22Rv1 (cell line): ENCODE data around the gene SLC35F1.

Source experiments
- H3K27ac ChIP-seq: fragments of 450-650 bp; 2 replicates; pipeline ENCODE4 v1.5.1; 2017
- ZFX ChIP-seq: fragments of 450-650 bp; IDR thresholded peaks from 2 replicates; pipeline ENCODE4 v1.6.1; 2017; ENCODE audit warnings: antibody characterized with exemption, borderline replicate concordance
- TF ChIP-seq, protein P1 (sequence below): fragments of 450-650 bp; IDR thresholded peaks from 2 replicates; pipeline ENCODE4 v1.5.1; 2017; ENCODE audit warnings: mild to moderate bottlenecking

SLC35F1 gene

DNA sequence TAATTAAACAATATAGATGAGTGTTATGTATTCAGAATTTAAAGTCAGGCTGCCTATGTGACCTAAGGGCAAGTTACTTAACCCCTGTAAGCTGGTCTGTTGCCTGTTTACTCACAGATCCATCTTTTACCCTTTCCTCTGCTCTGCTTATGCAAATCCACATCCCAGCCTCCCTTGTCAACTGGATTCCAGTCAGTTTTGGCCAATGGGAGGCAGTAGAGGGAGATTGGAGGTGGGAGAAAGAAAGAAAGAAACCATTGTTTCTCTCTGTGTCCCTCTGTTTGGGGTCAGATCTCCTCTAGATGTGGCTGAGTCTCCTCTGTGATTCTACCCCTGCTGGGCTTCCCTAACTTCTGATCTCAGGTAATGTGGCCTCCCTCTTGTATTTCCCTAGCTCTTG lies 374.2 kb downstream of the SLC35F1 start:
- H3K27ac ChIP-seq: no peak overlapping the region
- TF ChIP-seq ZFX: no peak
- TF ChIP-seq, protein P1, sequence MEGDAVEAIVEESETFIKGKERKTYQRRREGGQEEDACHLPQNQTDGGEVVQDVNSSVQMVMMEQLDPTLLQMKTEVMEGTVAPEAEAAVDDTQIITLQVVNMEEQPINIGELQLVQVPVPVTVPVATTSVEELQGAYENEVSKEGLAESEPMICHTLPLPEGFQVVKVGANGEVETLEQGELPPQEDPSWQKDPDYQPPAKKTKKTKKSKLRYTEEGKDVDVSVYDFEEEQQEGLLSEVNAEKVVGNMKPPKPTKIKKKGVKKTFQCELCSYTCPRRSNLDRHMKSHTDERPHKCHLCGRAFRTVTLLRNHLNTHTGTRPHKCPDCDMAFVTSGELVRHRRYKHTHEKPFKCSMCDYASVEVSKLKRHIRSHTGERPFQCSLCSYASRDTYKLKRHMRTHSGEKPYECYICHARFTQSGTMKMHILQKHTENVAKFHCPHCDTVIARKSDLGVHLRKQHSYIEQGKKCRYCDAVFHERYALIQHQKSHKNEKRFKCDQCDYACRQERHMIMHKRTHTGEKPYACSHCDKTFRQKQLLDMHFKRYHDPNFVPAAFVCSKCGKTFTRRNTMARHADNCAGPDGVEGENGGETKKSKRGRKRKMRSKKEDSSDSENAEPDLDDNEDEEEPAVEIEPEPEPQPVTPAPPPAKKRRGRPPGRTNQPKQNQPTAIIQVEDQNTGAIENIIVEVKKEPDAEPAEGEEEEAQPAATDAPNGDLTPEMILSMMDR: peak; percentile 20; the same call in 1 of the 2 replicates

DNA sequence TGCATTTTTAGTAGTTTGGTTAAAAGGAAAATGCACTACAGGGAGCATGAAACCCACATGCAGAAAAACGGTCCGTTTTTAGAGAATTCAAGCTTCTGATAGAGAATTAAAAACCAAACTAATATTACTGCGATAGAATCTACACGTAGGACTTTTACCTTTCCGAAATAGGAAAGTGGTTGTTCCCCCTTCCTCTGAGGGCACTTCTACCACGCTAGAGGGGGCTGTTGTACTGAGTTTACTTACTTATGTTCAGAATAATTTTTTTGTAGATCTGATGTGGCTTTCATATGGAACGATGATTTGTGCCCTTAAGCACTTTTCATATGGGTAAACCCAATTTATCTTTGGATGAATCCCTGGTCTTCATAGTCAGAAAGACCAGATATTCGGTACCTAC lies 376.7 kb downstream of the SLC35F1 start:
- no peak for TF ChIP-seq ZFX
- TF ChIP-seq, protein P1: peak; percentile 74
- H3K27ac ChIP-seq: no peak overlapping the region

DNA sequence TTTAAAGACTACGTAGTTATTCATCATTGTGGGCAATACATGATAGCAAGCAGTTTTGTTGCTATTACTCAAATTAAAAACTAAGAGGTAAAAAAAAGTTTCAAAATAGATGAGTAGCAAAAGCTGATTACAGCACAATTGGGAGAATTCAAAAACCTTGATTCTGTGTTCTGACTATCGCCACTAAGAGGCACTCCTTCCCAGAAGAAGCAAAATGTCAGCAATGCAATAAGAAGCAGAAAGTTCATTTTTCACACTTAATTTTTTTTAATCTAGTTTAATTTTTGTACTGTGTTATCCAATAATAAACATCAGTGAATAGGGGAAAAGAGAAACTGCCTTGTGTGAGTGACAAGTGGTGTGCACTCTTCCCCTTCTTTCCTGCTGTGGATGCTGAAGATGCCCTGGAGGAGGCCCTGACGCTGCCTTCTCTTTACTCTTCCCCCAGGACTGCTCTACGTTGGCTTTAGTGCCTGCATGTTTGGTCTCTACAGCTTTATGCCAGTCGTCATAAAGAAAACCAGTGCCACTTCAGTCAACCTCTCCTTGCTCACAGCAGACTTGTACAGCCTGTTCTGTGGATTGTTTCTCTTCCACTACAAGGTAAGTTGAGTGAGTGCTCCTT lies 377.8 kb downstream of the SLC35F1 start:
- TF ChIP-seq, protein P1: peak; percentile 39
- TF ChIP-seq ZFX: no peak
- H3K27ac ChIP-seq: no peak overlapping the region

DNA sequence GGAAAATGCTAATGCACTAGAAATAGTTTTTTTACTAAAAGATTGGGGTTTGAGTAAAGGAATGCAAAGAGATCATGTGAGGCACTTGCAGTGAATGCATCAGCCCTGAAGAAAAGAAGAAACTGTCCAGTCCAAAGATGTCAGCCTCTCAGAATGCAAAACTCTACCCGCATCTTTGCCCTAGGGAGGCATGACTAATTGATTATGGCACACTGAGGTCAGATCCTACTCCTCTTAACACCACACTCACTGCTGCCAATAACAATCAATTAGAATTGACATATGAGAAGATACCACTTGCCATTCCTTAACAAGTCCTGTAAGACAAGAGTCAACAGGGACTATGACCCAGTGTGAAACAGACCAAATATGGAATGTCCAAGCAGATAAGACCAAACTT lies 378.7 kb downstream of the SLC35F1 start:
- no peak overlapping the region for H3K27ac ChIP-seq
- TF ChIP-seq, protein P1: no peak
- no peak for TF ChIP-seq ZFX

DNA sequence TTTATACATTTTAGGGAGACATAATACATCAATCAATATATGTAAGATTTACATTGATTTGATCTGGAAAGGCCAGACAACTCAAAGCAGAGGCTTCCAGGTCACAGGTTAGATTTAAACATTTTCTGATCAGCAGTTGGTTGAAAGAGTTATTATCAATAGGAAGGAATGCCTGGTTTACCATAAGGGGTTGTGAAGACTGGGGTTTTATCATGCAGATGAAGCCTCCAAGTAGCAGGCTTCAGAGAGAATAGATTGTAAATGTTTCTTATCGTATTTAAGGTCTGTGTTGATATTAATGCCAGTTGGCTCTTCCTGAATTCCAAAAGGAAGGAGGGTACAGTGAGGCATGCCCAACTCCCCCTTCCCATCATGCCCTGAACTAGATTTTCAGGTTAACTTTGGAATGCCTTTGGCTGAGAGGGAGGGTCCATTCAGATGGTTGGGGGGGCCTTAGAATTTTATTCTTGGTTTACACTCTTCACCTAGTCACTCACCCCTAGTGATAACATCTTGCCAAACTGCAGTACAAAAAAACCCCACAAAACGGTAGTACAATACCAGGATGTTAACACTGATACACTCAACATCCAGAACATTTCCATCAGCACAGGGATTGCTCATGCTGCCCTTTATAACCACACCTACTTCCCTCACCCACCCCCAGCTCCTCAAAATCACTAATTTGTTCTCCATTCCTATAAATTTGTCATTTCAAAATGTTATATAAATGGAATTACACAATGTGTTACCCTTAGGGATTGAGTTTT lies 381.5 kb downstream of the SLC35F1 start:
- TF ChIP-seq, protein P1: no peak
- no peak for TF ChIP-seq ZFX

DNA sequence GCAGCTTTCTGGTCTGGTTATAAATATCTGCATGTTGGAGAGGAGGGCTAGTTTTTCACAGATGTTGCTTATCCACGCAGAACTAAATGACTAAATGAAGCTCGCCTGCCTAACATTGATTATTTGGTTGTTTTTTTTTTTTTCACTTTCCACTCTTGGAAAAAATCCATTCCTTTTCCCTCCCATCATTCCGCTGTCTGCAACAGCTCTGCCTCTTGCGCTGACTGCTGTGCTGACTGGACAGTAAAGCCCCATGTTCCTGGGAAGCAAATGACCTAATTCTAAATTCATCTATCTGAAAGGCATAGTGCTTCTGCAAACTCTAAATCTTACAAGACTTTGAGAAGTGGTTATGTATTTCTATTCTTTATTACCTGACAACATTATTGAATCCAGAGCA lies 385.5 kb downstream of the SLC35F1 start:
- TF ChIP-seq, protein P1: no peak
- TF ChIP-seq ZFX: no peak
- no peak overlapping the region for H3K27ac ChIP-seq

More for the DNA sequence above, 381.5 kb downstream of the SLC35F1 start:
- no peak overlapping the region for H3K27ac ChIP-seq

DNA sequence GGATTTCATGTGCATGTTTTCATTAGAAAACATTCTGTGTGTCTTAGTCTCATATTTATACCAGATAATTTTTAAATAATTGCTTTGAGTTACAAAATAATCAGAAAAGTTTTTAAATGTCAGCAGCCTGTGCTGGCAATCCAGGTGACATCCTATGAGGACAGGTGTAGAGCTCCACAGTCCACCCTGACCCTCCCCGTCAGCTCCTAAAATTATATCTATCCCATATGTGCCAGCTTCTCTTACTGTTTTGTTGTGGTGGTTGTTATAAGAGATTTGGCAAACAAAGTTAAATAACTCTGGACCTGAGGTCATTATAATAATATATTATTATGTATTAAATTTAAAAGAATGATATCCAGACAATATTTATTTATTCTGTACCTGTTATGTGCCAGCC lies 387.8 kb downstream of the SLC35F1 start:
- no peak overlapping the region for H3K27ac ChIP-seq
- TF ChIP-seq, protein P1: no peak
- no peak for TF ChIP-seq ZFX
